ENCODE data around the gene FAAP20. TPM values are rescaled to one million over a fixed set of nuclear protein-coding genes. Genes with fewer than 3 reads are reported as not detected.
A peak's percentile ranks its signal among the peaks of the same experiment; 100 is the strongest.

Gene FAAP20
- total and polyA plus RNA-seq, 10 of the 15 experiments (the other 5 are each of a cell fraction or from before 2014, with no cell fraction given) = 0.79 to 91.8 (median 20.9) TPM

DNA sequence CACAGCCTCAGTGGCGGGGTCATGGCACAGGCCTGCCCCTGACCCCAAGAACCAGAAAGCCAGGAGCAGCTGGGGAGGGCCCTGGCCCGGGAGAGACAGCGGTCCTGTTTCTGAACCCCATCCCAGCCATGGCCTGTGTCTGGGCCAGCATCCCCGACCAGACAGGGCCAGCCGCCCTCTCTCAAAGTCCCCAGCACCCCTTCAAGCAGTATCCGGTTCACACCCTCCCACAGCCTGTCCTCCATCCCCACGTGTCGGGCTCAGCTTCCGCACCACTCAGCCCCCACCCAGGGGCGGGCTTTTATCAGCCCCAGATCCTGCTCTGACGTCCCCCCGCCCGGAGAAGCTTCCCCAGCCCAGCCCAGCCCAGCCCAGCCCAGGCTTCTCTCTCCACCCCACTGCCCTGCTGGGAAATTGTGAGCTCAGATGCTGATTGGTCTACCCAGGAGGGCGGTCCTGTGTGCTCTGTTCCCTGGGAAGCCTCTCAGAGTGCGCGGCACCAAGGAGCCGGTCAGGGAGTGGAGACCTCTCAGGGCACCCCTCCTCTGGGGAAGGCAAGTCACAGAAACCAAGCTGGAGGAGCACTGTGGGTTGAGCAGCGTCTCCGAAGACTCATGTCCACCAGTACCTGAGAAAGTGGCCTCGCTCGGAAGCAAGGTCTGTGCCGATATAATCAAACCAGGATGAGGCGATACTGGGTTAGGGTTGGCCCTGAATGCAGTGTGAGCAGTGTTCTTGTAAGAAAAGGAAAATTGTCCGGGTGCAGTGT lies 4.7 kb upstream of the FAAP20 start (continued):
- TF ChIP-seq MLLT1 (IDR thresholded peaks at IDR 0.05) (no peak), IKZF1 (conservative IDR thresholded peaks at IDR 0.05) (0 out of 2 replicates have a peak, but pooled peaks have one; percentile 13), CBFB (IDR thresholded peaks at IDR 0.05; ENCODE audit: low read depth) (no peak), EP300 (IDR thresholded peaks at IDR 0.05; ENCODE audit: borderline replicate concordance in 1 of 2, control insufficient read depth in 1 of 2, low read depth in 2 of 2, low read length in 2 of 2) (no peak), IKZF2 (IDR thresholded peaks at IDR 0.05) (no peak), TBL1XR1 (IDR thresholded peaks at IDR 0.05; ENCODE audit: low read depth, low read length) (no peak)
- TF ChIP-seq, protein P1, sequence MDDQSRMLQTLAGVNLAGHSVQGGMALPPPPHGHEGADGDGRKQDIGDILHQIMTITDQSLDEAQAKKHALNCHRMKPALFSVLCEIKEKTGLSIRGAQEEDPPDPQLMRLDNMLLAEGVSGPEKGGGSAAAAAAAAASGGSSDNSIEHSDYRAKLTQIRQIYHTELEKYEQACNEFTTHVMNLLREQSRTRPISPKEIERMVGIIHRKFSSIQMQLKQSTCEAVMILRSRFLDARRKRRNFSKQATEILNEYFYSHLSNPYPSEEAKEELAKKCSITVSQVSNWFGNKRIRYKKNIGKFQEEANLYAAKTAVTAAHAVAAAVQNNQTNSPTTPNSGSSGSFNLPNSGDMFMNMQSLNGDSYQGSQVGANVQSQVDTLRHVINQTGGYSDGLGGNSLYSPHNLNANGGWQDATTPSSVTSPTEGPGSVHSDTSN (IDR thresholded peaks at IDR 0.05; ENCODE audit: insufficient replicate concordance, low read depth, low read length) = peak; percentile 14
- TF ChIP-seq, protein P2, sequence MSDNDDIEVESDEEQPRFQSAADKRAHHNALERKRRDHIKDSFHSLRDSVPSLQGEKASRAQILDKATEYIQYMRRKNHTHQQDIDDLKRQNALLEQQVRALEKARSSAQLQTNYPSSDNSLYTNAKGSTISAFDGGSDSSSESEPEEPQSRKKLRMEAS (IDR thresholded peaks at IDR 0.05; ENCODE audit: low read depth, low read length) = peak; percentile 83; the same call in 1 of the 2 replicates

All from GM12878 (cell line).